CD4-positive, alpha-beta memory T cell (primary cell): ENCODE results near the gene MYBPH. TPM values are rescaled to one million over a fixed set of nuclear protein-coding genes. Genes with fewer than 3 reads are reported as not detected.

Experiments used
- CTCF ChIA-PET: fragments of 350-600 bp; sonication (Branson Sonifier 250); formaldehyde crosslinking; loops from one replicate; lab custom pipeline; 2021; ENCODE audit warnings: inconsistent platforms; ENCODE audit not compliant: partially characterized antibody; lab: Charles Lee
- POLR2A ChIA-PET: fragments of 350-600 bp; sonication (Branson Sonifier 250); formaldehyde crosslinking; loops from one replicate; lab custom pipeline; 2021; ENCODE audit not compliant: partially characterized antibody; lab: Charles Lee
- DNase-seq, 5 donors: peaks; one replicate each; pipeline versions ENCODE4 v3.0.0 to v3.0.0-alpha.2; 2020 to 2022; ENCODE audit warnings: mixed read lengths in 1 of 5
- H3K27ac ChIP-seq: one replicate; pipeline ENCODE4 v1.7.0; 2013; ENCODE audit warnings: low read depth, low read length
- H3K27me3 ChIP-seq: 2 replicates; pipeline ENCODE4 v1.7.0; 2013; ENCODE audit warnings: mild to moderate bottlenecking, low read length, moderate library complexity; ENCODE audit not compliant: insufficient read depth
- H3K36me3 ChIP-seq: 2 replicates; pipeline ENCODE4 v1.7.0; 2013; ENCODE audit warnings: mild to moderate bottlenecking, low read length, moderate library complexity; ENCODE audit not compliant: insufficient read depth
- H3K4me1 ChIP-seq: 2 replicates; pipeline ENCODE4 v1.7.0; 2013; ENCODE audit warnings: mild to moderate bottlenecking, low read length, moderate library complexity; ENCODE audit not compliant: insufficient read depth
- H3K4me3 ChIP-seq, 2 donors: one replicate each; pipeline ENCODE4 v1.7.0; 2013; ENCODE audit warnings: low read length in 2 of 2, mild to moderate bottlenecking in 1 of 2
- H3K9me3 ChIP-seq, 2 donors: one replicate each; pipeline ENCODE4 v1.7.0; 2013; ENCODE audit warnings: low read length in 2 of 2, control low read depth in 1 of 2; ENCODE audit not compliant: control insufficient read depth in 1 of 2
- H3K27ac Mint-ChIP-seq, 7 donors: one replicate each; pipeline ENCODE4 v1.8.0; 2020 to 2021; ENCODE audit warnings: mixed read lengths in 7 of 7, mild to moderate bottlenecking in 6 of 7, inconsistent platforms in 3 of 7, moderate library complexity in 3 of 7
- H3K27me3 Mint-ChIP-seq, 2 donors: one replicate each; pipeline ENCODE4 v1.8.0; 2020 to 2021; ENCODE audit warnings: mixed read lengths in 2 of 2
- H3K36me3 Mint-ChIP-seq, 2 donors: one replicate each; pipeline ENCODE4 v1.8.0; 2020 to 2021; ENCODE audit warnings: mixed read lengths in 2 of 2, inconsistent platforms in 1 of 2, mild to moderate bottlenecking in 1 of 2
- H3K4me1 Mint-ChIP-seq, 4 donors: one replicate each; pipeline ENCODE4 v1.8.0; 2020 to 2021; ENCODE audit warnings: mixed read lengths in 4 of 4, mild to moderate bottlenecking in 1 of 4
- H3K4me3 Mint-ChIP-seq, 8 donors: one replicate each; pipeline ENCODE4 v1.8.0; 2020 to 2021; ENCODE audit warnings: mixed read lengths in 8 of 8, mild to moderate bottlenecking in 7 of 8, moderate library complexity in 6 of 8, inconsistent platforms in 3 of 8
- H3K9me3 Mint-ChIP-seq, 8 donors: one replicate each; pipeline ENCODE4 v1.8.0; 2020 to 2021; ENCODE audit warnings: mixed read lengths in 8 of 8, mild to moderate bottlenecking in 5 of 8, inconsistent platforms in 3 of 8, moderate library complexity in 1 of 8
- intact Hi-C: fragments of 100-400 bp; cut with micrococcal nuclease; formaldehyde crosslinking; loops from one replicate; pipeline ENCODE4 v1.15.1; 2023
- polyA plus RNA-seq, 2 donors: library from polyadenylated mRNA; unstranded; fragments of 300-500 nt; fragmentation: Illumina TruSeq; gene quantifications; one replicate each; pipeline ENCODE4 v1.2.3, GENCODE V29; 2021
- total RNA-seq, 2 experiments: library from RNA; stranded (reverse); gene quantifications; one replicate each; pipeline ENCODE4 v1.2.3, GENCODE V29; 2021

The MYBPH gene
- total and polyA plus RNA-seq, 4 experiments from 2014 or later: not detected

DNA sequence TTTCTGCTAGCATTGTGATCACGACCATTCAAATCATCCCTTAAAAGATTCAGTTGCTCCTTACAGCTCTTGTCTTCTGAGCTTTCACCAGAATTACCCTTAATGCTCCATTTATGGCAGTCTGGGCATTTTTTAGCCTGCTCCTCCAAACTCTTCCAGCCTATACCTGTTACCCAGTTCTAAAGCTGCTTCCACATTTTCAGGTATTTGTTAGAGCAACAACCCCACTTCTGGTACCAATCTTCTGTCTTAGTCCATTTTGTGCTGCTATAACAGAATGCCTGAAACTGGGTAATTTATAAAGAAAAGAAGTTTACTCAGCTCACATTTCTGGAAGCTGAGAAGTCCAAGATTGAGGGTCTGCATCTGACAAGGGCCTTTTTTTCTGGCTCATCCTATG is 17.2 kb downstream of the MYBPH start:
- no peak overlapping the region for H3K27ac Mint-ChIP-seq
- H3K4me1 Mint-ChIP-seq: no peaks in the 10 kb centered on the region
- H3K27me3 ChIP-seq: no peaks in the 10 kb centered on the region
- CTCF ChIA-PET: interaction anchor here (1.2 kb wide), 1 partner anchor 119 kb away, joined by 3 read pairs; no protein-coding TSS in a partner anchor
- no peaks in the 10 kb centered on the region for H3K9me3 ChIP-seq
- intact Hi-C loops: no loop called here
- H3K4me3 ChIP-seq: no peak overlapping the region
- POLR2A ChIA-PET: no interaction called here
- no peak for DNase-seq
- H3K4me1 ChIP-seq: no peaks in the 10 kb centered on the region
- peaks cover 0 to 15% (median under 1%) of the 10 kb centered on the region in 8 donors for H3K9me3 Mint-ChIP-seq
- H3K4me3 Mint-ChIP-seq: no peak overlapping the region
- no peaks in the 10 kb centered on the region for H3K36me3 Mint-ChIP-seq
- H3K27me3 Mint-ChIP-seq: peaks cover 4 to 9% of the 10 kb centered on the region in 2 donors
- H3K36me3 ChIP-seq: no peaks in the 10 kb centered on the region
- no peak overlapping the region for H3K27ac ChIP-seq

DNA sequence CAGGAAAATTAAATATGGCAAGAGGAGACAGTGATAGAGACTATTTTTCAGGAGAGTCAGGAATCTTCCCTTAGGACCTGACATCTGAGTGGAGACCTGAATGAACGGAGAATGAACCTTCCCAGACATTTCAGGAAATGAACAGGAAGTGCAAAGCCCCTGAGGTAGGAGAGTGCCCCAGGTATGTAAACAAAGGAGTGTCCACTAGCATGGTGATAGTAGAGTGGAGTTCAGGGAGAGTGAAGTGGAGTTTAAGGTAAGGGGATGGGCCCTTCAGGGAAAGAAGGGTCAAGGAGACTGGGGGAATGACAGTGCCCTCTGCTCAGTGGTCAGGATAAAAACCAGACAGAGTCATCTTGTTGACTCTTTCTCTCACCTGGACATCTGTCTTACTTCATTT is 19.3 kb downstream of the MYBPH start:
- H3K27me3 Mint-ChIP-seq: peaks cover 2 to 6% of the 10 kb centered on the region in 2 donors
- H3K27ac ChIP-seq: no peak overlapping the region
- no peaks in the 10 kb centered on the region for H3K4me1 Mint-ChIP-seq
- H3K4me1 ChIP-seq: no peaks in the 10 kb centered on the region
- no peaks in the 10 kb centered on the region for H3K36me3 ChIP-seq
- H3K27ac Mint-ChIP-seq: no peak overlapping the region
- intact Hi-C loops: no loop called here
- H3K4me3 ChIP-seq: no peak overlapping the region
- peaks cover 0 to 15% (median under 1%) of the 10 kb centered on the region in 8 donors for H3K9me3 Mint-ChIP-seq
- no peak overlapping the region for H3K4me3 Mint-ChIP-seq
- H3K36me3 Mint-ChIP-seq: no peaks in the 10 kb centered on the region
- ChIA-PET POLR2A (no interaction called here), CTCF (no interaction called here)
- DNase-seq: no peak
- no peaks in the 10 kb centered on the region for H3K27me3 ChIP-seq
- no peaks in the 10 kb centered on the region for H3K9me3 ChIP-seq

DNA sequence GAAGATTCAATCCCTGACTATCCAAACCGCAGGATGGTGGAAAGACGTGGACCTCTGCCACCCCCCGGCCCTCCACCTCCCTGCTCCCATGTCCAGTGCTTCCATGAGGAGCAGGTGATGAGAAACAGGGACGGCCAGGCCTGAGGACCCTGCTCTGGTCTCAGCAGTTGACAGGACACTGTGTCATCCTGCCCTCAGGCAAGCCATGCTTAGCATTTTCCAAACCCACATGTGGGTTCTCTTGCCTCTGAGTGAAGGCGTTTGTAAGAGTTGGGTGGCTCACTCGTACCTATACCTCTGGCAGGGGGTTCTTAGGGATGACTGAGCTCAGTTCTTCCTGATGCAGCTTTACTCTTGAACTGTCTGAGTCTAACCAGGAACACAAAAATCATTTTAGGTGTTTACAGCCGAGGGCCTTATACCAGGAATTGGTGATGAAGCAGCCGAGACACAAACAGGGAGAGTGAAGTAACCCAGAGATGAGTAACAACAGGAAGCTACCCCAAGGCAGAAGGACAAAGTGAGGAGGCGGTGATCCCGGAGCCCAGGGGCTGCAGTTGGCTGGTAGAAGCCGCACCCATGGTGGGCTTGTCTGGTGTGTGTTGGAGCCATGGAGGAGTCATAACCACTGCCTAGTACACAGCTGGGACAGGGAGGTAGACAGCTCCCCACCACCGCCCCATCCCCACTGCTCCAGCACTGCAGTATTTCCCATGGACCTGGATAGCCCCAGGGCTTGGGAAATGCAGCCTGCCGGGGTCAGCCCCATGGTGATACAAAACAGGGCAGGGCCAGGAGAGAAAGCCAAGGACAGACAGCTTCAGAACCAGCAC is 21.4 kb downstream of the MYBPH start:
- Mint-ChIP-seq H3K4me3 (no peak overlapping the region), H3K27me3 (peaks cover 0 to 2% of the 10 kb centered on the region in 2 donors), H3K36me3 (no peaks in the 10 kb centered on the region), H3K4me1 (no peaks in the 10 kb centered on the region), H3K9me3 (peaks cover 0 to 13% (median under 1%) of the 10 kb centered on the region in 8 donors), H3K27ac (no peak overlapping the region)
- no peaks in the 10 kb centered on the region for H3K36me3 ChIP-seq
- H3K4me1 ChIP-seq: no peaks in the 10 kb centered on the region
- no peak for DNase-seq
- H3K27me3 ChIP-seq: no peaks in the 10 kb centered on the region
- intact Hi-C loops: no loop called here
- H3K27ac ChIP-seq: no peak overlapping the region
- H3K4me3 ChIP-seq: no peak overlapping the region
- ChIA-PET CTCF (no interaction called here), POLR2A (no interaction called here)
- H3K9me3 ChIP-seq: no peaks in the 10 kb centered on the region

DNA sequence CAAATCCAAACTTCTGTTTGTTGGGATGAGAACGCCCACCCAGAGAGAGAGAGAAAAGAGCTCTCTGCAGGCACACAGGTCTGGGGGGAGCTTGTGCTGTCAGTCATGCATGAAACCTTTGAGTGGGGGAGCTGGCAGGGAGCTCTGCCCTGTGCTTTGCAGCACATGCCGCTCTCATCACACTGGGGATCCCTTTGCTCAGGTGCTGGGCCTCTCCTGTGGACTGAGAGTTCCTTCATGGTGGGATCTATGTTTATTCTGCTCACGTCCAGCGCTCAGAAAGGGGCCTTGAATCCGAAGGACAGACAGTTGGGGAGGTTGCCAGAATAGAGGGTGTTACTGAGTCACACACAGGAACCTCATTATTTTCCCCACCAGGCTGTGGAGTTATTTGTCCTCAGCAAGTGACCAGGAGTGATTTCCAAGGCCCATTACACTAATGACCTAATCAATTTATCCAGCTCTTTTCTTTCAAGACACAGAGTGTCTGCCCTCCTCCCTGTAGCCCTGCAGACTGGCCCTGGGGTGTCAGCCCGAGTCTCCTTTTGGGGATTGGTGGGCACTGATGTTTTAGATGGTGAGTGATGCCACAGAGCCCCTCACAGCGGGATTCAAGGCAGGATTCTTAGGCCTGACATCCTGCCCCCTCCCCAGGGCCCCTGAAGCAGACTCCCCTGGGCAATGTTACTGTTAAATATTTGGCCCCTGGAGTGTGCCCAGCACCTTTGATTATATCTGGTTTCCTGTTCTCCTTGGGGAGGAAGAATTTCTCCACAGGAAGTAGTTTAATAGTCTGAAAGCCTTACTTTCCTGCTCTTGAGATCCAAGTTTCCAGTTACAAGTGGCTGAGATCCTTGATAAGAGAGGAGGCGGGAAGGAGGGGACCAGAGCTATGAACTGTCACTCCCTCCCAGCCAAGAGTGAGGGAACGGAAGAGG is 22.3 kb downstream of the MYBPH start:
- H3K36me3 Mint-ChIP-seq: no peaks in the 10 kb centered on the region
- no peaks in the 10 kb centered on the region for H3K4me1 Mint-ChIP-seq
- H3K27me3 Mint-ChIP-seq: peaks cover 0 to 2% of the 10 kb centered on the region in 2 donors
- intact Hi-C loops: no loop called here
- ChIA-PET CTCF (interaction anchor here (1.1 kb wide), 1 partner anchor 23 kb away, joined by 3 read pairs; no protein-coding TSS in a partner anchor), POLR2A (no interaction called here)
- H3K4me1 ChIP-seq: no peaks in the 10 kb centered on the region
- H3K9me3 ChIP-seq: no peaks in the 10 kb centered on the region
- no peak overlapping the region for H3K4me3 Mint-ChIP-seq
- no peak for DNase-seq
- no peak overlapping the region for H3K4me3 ChIP-seq
- peaks cover 0 to 5% (median under 1%) of the 10 kb centered on the region in 8 donors for H3K9me3 Mint-ChIP-seq
- H3K27ac ChIP-seq: no peak overlapping the region
- H3K36me3 ChIP-seq: no peaks in the 10 kb centered on the region
- H3K27me3 ChIP-seq: no peaks in the 10 kb centered on the region
- H3K27ac Mint-ChIP-seq: no peak overlapping the region

DNA sequence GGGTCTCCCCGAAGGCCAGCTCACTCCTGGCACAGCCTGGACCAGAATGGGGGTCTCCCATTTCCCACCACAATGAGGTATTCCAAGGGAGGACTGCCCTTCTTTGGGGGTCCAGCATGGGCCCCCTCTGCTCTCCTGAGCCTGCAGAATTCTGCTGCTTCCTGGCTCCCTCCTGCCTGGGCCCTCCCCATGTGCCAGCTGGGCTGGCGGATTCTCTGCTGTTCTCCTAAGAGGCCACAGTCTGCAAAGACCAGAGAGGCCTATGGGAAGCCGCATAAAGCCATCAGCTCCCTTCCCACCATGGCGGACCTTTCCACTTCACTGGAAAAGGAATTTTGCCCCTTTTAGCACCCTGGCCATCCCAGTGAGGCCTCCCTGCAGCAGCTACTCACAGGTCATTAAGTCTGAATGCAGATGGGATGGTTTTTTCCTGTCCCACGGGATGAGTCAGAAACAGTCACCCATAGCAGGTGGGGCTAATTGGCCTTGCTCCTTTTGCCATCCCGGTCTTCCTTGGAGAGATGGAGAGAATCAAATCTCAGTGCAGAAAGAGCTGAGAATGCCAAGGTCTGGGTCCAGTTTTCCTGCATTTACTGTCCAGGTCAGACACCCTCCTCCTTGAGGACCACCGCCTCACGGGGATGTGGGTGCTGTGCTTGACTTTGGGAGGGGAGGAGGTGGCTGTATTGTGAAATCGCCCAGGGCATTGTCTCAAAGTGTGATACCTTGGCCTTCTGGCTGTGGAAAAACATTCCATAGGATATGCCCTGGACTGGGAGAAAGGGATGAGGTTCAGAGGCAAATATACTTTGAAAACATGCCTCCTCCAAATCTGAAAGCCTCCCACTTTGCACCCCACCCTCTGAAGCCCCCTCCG is 23.2 kb downstream of the MYBPH start:
- Histone ChIP-seq H3K27me3 (no peaks in the 10 kb centered on the region), H3K4me1 (no peaks in the 10 kb centered on the region), H3K4me3 (no peak overlapping the region), H3K9me3 (no peaks in the 10 kb centered on the region), H3K27ac (no peak overlapping the region), H3K36me3 (no peaks in the 10 kb centered on the region)
- no peak for DNase-seq
- peaks cover 0 to 1% (median 0%) of the 10 kb centered on the region in 8 donors for H3K9me3 Mint-ChIP-seq
- no peak overlapping the region for H3K27ac Mint-ChIP-seq
- intact Hi-C loops: no loop called here
- H3K4me3 Mint-ChIP-seq: no peak overlapping the region
- no peaks in the 10 kb centered on the region for H3K36me3 Mint-ChIP-seq
- ChIA-PET POLR2A (no interaction called here), CTCF (interaction anchor here (1.1 kb wide), 1 partner anchor 22 kb away, joined by 3 read pairs; no protein-coding TSS in a partner anchor)
- H3K27me3 Mint-ChIP-seq: peaks cover 0 to 2% of the 10 kb centered on the region in 2 donors
- no peaks in the 10 kb centered on the region for H3K4me1 Mint-ChIP-seq

DNA sequence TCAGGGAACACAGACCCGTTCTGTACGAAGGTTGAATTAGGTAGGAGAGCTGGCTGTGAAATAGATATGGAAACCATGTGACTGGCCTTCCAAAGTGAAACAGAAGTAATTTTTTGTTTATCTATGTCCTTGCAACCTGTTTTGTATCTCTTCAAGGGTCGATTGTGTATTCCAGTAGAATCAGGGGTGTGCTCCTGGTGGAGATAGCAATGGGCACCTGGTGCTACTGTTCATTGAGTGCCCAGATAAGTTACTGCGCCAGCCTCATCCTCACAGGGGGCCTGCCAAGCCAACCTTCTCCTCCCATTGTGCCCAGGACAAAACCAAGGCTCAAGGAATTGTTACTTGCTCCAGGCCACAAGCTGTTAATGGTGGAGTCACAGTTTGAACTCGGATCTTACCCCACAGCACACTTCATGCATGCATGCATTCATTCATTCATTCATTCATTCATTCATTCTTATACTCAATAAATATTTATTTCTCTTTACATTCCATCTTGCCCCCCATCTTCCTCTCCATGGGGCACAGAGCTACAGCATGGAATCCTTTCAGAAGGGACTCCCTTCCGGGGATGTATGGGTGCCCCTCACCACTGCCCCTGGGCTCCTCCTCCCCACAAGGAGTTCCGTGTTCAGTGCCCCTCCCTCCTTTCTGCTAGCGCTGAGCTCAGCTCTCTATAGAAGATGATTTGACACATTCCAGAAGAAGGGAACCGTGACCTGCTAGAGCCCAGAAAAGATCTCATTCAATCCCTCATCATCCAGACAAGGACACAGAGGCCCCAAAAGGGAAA is 24.1 kb downstream of the MYBPH start:
- Mint-ChIP-seq H3K9me3 (peaks cover 0 to 1% (median 0%) of the 10 kb centered on the region in 8 donors), H3K36me3 (no peaks in the 10 kb centered on the region), H3K4me1 (no peaks in the 10 kb centered on the region), H3K27ac (peak overlapping the region in 1 of 7 donors; percentile 25), H3K27me3 (peaks cover 0 to 1% of the 10 kb centered on the region in 2 donors), H3K4me3 (no peak overlapping the region)
- Histone ChIP-seq H3K9me3 (no peaks in the 10 kb centered on the region), H3K4me3 (no peak overlapping the region), H3K27ac (no peak overlapping the region), H3K27me3 (no peaks in the 10 kb centered on the region), H3K4me1 (no peaks in the 10 kb centered on the region), H3K36me3 (no peaks in the 10 kb centered on the region)
- DNase-seq: no peak
- intact Hi-C loops: no loop called here
- ChIA-PET POLR2A (no interaction called here), CTCF (no interaction called here)
